ENCODE results near the gene RSF1. TPM values are rescaled to one million over a fixed set of nuclear protein-coding genes. Genes with fewer than 3 reads are reported as not detected.

RSF1 gene
- polyA plus RNA-seq, 1 experiment = 26.8 TPM

DNA sequence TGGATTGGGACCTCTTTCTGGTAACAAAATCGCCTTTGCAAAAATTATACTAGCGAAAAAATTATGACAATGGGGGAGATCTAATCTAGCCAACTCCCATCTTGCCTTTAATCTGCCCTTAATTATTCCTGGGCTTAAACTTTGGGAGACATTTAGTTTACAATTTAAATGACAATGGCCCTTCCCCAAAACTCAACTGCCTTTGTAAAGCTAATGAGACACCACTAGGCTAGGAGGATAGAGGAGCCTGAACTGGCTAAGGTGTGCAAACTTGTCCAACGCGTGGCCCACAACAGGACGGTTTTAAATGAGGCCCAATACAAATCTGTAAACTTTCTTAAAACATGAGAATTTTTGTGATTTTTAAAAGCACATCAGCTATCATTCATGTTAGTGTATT lies 67.3 kb downstream of the RSF1 start:
- POLR2A ChIA-PET = no interaction called here
- no peak for DNase-seq (ENCODE audit: low read depth, low spot score)
- no peak overlapping the region for H3K27ac ChIP-seq (ENCODE audit: low read depth, low read length)
- no peaks in the 10 kb centered on the region for H3K27me3 ChIP-seq (ENCODE audit: control insufficient read depth, insufficient read depth, low read length)
- no peak overlapping the region for H3K4me3 ChIP-seq (ENCODE audit: low read depth, low read length)
- H3K9me3 ChIP-seq (ENCODE audit: control insufficient read depth, insufficient read depth, low read length) = no peaks in the 10 kb centered on the region
- CTCF ChIA-PET = no interaction called here
- TF ChIP-seq, protein P1, sequence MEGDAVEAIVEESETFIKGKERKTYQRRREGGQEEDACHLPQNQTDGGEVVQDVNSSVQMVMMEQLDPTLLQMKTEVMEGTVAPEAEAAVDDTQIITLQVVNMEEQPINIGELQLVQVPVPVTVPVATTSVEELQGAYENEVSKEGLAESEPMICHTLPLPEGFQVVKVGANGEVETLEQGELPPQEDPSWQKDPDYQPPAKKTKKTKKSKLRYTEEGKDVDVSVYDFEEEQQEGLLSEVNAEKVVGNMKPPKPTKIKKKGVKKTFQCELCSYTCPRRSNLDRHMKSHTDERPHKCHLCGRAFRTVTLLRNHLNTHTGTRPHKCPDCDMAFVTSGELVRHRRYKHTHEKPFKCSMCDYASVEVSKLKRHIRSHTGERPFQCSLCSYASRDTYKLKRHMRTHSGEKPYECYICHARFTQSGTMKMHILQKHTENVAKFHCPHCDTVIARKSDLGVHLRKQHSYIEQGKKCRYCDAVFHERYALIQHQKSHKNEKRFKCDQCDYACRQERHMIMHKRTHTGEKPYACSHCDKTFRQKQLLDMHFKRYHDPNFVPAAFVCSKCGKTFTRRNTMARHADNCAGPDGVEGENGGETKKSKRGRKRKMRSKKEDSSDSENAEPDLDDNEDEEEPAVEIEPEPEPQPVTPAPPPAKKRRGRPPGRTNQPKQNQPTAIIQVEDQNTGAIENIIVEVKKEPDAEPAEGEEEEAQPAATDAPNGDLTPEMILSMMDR (IDR thresholded peaks at IDR 0.05; ENCODE audit: low read depth, low read length) = no peak

DNA sequence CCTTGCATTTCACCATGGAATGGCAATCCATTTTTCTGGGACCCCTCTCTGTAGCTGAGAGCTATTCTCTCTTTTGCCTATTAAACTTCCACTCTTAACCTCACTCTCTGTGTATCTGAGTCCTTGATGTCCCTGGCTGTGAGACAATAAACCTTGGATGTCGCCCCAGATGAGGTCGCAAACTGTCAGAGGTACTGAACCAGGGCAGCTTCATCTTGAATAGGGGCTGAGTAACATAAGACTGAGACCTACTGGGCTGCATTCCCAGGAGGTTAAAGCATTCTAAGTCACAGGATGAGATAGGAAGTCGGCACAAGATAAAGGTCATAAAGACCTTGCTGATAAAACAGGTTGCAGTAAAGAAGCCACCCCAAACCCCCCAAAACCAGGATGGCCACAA lies 68.0 kb downstream of the RSF1 start:
- no peak overlapping the region for H3K4me3 ChIP-seq (ENCODE audit: low read depth, low read length)

DNA sequence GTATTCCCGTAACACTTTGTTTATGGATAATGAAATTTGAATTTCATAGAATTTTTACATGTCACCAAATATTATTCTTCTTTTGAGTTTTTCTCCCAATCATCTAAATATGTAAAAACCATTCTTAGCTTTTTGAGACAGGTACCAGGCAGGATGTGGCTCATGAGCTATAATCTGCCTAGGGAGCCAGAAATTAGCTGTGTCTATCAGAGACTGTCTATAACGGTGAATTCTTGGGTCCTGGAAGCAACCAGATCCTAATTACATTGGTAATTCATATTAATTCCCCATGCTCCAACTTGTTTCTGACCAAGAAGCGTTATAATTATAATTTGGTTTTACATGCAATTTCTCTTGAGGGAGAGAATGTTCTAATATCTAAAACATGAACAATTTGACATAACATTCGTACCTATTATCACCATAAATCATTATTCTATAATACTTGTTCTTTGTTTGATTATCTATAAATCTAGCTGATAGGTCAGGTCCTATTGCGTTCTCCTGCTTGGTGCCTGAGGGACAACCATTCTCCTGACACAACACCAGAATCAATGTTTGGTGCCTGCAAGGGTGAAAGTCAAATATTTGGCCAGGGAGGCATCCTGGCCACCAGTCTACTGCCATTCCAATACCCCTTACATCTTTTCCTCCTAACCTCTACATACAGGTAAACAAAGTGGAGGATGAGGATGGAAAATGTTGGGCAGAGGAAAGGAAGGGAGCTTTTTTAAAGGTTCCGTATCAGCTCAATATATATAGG lies 69.9 kb downstream of the RSF1 start:
- CTCF ChIA-PET = no interaction called here
- TF ChIP-seq, protein P1 (IDR thresholded peaks at IDR 0.05; ENCODE audit: low read depth, low read length) = no peak
- POLR2A ChIA-PET = no interaction called here
- no peak overlapping the region for H3K4me3 ChIP-seq (ENCODE audit: low read depth, low read length)
- no peaks in the 10 kb centered on the region for H3K27me3 ChIP-seq (ENCODE audit: control insufficient read depth, insufficient read depth, low read length)
- no peaks in the 10 kb centered on the region for H3K9me3 ChIP-seq (ENCODE audit: control insufficient read depth, insufficient read depth, low read length)
- H3K27ac ChIP-seq (ENCODE audit: low read depth, low read length) = no peak overlapping the region
- DNase-seq (ENCODE audit: low read depth, low spot score) = no peak

More for the DNA sequence above, 68.0 kb downstream of the RSF1 start:
- DNase-seq (ENCODE audit: low read depth, low spot score) = no peak
- no peaks in the 10 kb centered on the region for H3K27me3 ChIP-seq (ENCODE audit: control insufficient read depth, insufficient read depth, low read length)
- POLR2A ChIA-PET = no interaction called here
- CTCF ChIA-PET = no interaction called here
- TF ChIP-seq, protein P1 (IDR thresholded peaks at IDR 0.05; ENCODE audit: low read depth, low read length) = no peak
- H3K27ac ChIP-seq (ENCODE audit: low read depth, low read length) = no peak overlapping the region
- H3K9me3 ChIP-seq (ENCODE audit: control insufficient read depth, insufficient read depth, low read length) = no peaks in the 10 kb centered on the region

DNA sequence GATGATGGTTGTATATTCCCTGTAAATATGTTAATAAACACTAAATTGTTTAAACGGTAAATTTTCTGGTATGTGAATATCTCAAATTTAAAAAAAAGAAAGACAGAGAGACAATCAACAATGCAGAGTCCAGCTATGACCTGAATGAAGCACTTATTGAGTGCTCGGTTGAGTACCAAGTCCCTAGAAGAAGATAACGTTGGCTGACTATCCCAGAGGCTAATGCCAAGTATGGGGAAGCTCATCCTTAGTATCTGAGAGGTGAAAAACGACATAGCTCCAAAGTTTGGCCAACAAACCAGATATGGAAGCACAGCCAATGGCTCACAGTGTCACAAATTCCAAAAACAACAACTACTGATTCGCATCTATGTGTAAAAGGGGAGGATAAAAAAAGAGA lies 71.3 kb downstream of the RSF1 start:
- H3K4me3 ChIP-seq (ENCODE audit: low read depth, low read length) = no peak overlapping the region
- TF ChIP-seq, protein P1 (IDR thresholded peaks at IDR 0.05; ENCODE audit: low read depth, low read length) = no peak
- CTCF ChIA-PET = no interaction called here
- POLR2A ChIA-PET = no interaction called here
- no peaks in the 10 kb centered on the region for H3K9me3 ChIP-seq (ENCODE audit: control insufficient read depth, insufficient read depth, low read length)
- H3K27me3 ChIP-seq (ENCODE audit: control insufficient read depth, insufficient read depth, low read length) = no peaks in the 10 kb centered on the region
- DNase-seq (ENCODE audit: low read depth, low spot score) = no peak
- H3K27ac ChIP-seq (ENCODE audit: low read depth, low read length) = no peak overlapping the region

DNA sequence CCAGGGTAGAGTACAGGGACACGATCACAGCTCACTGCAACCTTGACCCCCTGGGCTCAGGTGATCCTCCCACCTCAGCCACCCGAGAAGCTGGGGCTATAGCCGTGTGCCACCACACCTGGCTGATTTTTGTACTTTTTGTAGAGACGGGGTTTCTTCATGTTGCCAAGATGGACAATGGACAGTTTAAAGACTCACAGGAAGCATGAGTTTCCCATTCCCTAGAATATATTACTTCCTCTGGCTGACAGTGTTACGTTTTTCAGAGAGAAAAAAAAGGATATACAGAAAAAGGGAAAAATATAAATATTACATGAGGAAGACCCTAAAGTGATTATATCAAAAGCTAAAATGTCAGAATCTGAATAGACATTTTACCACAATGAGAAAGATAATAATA lies 72.3 kb downstream of the RSF1 start:
- H3K9me3 ChIP-seq (ENCODE audit: control insufficient read depth, insufficient read depth, low read length) = no peaks in the 10 kb centered on the region
- H3K27me3 ChIP-seq (ENCODE audit: control insufficient read depth, insufficient read depth, low read length) = no peaks in the 10 kb centered on the region
- TF ChIP-seq, protein P1 (IDR thresholded peaks at IDR 0.05; ENCODE audit: low read depth, low read length) = no peak
- H3K27ac ChIP-seq (ENCODE audit: low read depth, low read length) = no peak overlapping the region
- no peak for DNase-seq (ENCODE audit: low read depth, low spot score)
- ChIA-PET POLR2A (no interaction called here), CTCF (no interaction called here)
- H3K4me3 ChIP-seq (ENCODE audit: low read depth, low read length) = no peak overlapping the region
